ENCODE measurements around the gene BAD.

BAD gene

DNA sequence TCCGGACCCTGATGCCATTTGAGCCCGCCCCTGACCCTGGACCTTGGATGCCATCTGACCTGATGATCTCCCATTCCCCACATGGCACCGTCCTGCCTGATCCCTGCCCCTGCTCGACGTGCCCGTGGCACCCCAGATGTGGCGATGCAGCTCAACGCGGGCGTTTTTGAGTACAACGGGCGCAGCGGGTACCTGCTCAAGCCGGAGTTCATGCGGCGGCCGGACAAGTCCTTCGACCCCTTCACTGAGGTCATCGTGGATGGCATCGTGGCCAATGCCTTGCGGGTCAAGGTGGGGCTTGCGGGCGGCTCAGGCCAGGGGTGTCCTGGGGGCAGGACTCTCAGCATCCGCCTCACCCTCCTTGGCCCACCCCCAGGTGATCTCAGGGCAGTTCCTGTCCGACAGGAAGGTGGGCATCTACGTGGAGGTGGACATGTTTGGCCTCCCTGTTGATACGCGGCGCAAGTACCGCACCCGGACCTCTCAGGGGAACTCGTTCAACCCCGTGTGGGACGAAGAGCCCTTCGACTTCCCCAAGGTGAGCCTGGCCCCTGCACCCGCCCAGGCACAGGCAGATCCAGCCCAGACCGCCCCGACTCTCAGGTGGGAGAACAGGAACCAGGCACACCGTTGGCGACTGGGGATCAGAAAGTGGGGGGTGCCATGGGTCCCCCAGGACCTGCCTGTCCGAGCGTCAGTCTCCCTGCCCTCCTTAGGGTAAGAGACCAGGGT lies 22.0 kb downstream of the BAD start:
- Histone ChIP-seq H3K79me2 (ENCODE audit: low read length) (no peaks in the 10 kb centered on the region), H3K27me3 (replicated peaks; ENCODE audit: insufficient read depth, low read length) (no peaks in the 10 kb centered on the region), H3K27ac (ENCODE audit: low read length) (no peak overlapping the region), H3K4me1 (ENCODE audit: low read length) (no peaks in the 10 kb centered on the region), H2AFZ (ENCODE audit: low read length) (no peak overlapping the region), H3K9me2 (replicated peaks; ENCODE audit: insufficient read depth, low read length) (no peaks in the 10 kb centered on the region), H4K20me1 (ENCODE audit: insufficient read depth, low read length) (no peaks in the 10 kb centered on the region), H3K4me3 (ENCODE audit: low read length) (no peak overlapping the region), H3F3A (ENCODE audit: insufficient read depth, low read length) (no peaks in the 10 kb centered on the region), H3K4me2 (ENCODE audit: low read depth, low read length) (no peak overlapping the region), H3K36me3 (replicated peaks; ENCODE audit: insufficient read depth, low read length) (no peaks in the 10 kb centered on the region), H3K9me3 (replicated peaks; ENCODE audit: insufficient read depth, low read length) (no peaks in the 10 kb centered on the region), H3K9ac (ENCODE audit: low read length) (no peak overlapping the region)
- TF ChIP-seq EZH2 (optimal IDR thresholded peaks at IDR 0.05; ENCODE audit: low read depth, low read length) (no peak), EZH2phosphoT487 (IDR thresholded peaks at IDR 0.05; ENCODE audit: low read length) (no peak), CTCF (IDR thresholded peaks at IDR 0.05; ENCODE audit: low read length) (no peak)
- no peak for DNase-seq

DNA sequence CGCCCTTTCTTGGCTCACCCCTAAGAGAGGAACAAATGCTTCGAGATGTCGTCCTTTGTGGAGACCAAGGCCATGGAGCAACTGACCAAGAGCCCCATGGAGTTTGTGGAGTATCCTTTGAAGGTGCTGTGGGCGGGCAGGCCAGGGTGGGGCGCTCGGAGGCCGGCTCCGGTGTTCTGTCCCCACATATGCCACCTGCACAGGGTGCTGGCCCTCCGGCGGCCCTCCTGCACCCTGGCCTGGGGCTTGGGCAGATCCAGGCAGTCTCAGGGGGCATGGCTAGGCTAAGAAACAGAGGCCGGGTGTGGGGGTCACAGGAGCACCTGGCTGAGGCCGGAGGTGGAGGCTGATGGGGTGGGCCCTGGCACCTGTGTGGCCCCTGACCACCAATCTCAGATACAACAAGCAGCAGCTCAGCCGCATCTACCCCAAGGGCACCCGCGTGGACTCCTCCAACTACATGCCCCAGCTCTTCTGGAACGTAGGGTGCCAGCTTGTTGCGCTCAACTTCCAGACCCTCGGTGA lies 22.8 kb downstream of the BAD start:
- Histone ChIP-seq H3K9me3 (replicated peaks; ENCODE audit: insufficient read depth, low read length) (no peaks in the 10 kb centered on the region), H3F3A (ENCODE audit: insufficient read depth, low read length) (no peaks in the 10 kb centered on the region), H3K27ac (ENCODE audit: low read length) (no peak overlapping the region), H2AFZ (ENCODE audit: low read length) (no peak overlapping the region), H3K4me1 (ENCODE audit: low read length) (no peaks in the 10 kb centered on the region), H3K27me3 (replicated peaks; ENCODE audit: insufficient read depth, low read length) (no peaks in the 10 kb centered on the region), H3K9ac (ENCODE audit: low read length) (no peak overlapping the region), H4K20me1 (ENCODE audit: insufficient read depth, low read length) (no peaks in the 10 kb centered on the region), H3K4me2 (ENCODE audit: low read depth, low read length) (no peak overlapping the region), H3K36me3 (replicated peaks; ENCODE audit: insufficient read depth, low read length) (no peaks in the 10 kb centered on the region), H3K79me2 (ENCODE audit: low read length) (no peaks in the 10 kb centered on the region), H3K4me3 (ENCODE audit: low read length) (no peak overlapping the region), H3K9me2 (replicated peaks; ENCODE audit: insufficient read depth, low read length) (no peaks in the 10 kb centered on the region)
- TF ChIP-seq CTCF (IDR thresholded peaks at IDR 0.05; ENCODE audit: low read length) (no peak), EZH2phosphoT487 (IDR thresholded peaks at IDR 0.05; ENCODE audit: low read length) (no peak), EZH2 (optimal IDR thresholded peaks at IDR 0.05; ENCODE audit: low read depth, low read length) (no peak)
- no peak for DNase-seq

- Histone ChIP-seq H3F3A (ENCODE audit: insufficient read depth, low read length) (no peaks in the 10 kb centered on the region), H3K9ac (ENCODE audit: low read length) (no peak overlapping the region), H4K20me1 (ENCODE audit: insufficient read depth, low read length) (no peaks in the 10 kb centered on the region), H3K4me3 (ENCODE audit: low read length) (no peak overlapping the region), H3K79me2 (ENCODE audit: low read length) (no peaks in the 10 kb centered on the region), H3K27ac (ENCODE audit: low read length) (no peak overlapping the region), H3K9me2 (replicated peaks; ENCODE audit: insufficient read depth, low read length) (no peaks in the 10 kb centered on the region), H3K4me1 (ENCODE audit: low read length) (no peaks in the 10 kb centered on the region), H3K36me3 (replicated peaks; ENCODE audit: insufficient read depth, low read length) (no peaks in the 10 kb centered on the region), H3K9me3 (replicated peaks; ENCODE audit: insufficient read depth, low read length) (no peaks in the 10 kb centered on the region), H2AFZ (ENCODE audit: low read length) (no peak overlapping the region), H3K27me3 (replicated peaks; ENCODE audit: insufficient read depth, low read length) (no peaks in the 10 kb centered on the region), H3K4me2 (ENCODE audit: low read depth, low read length) (no peak overlapping the region)
- no peak for TF ChIP-seq EZH2phosphoT487 (IDR thresholded peaks at IDR 0.05; ENCODE audit: low read length)
- TF ChIP-seq CTCF (IDR thresholded peaks at IDR 0.05; ENCODE audit: low read length): no peak
- no peak for TF ChIP-seq EZH2 (optimal IDR thresholded peaks at IDR 0.05; ENCODE audit: low read depth, low read length)
- no peak for DNase-seq
Observed at GRCh38 chr11:64260147-64260708, 24.2 kb downstream of the BAD start.

Data from MM.1S (cell line).